GM12874 (cell line): ENCODE measurements around the gene APELA.

Source experiments
- CTCF ChIP-seq: IDR thresholded peaks from 2 replicates; pipeline ENCODE4 v1.5.1; 2011; ENCODE audit warnings: low read depth, mild to moderate bottlenecking, control low read depth, low read length, moderate library complexity; ENCODE audit not compliant: insufficient read depth

APELA gene

GRCh38 chr4:164926301-164926700, 49.3 kb downstream of the APELA start:
- TF ChIP-seq CTCF: no peak

- TF ChIP-seq CTCF: no peak
Observed at GRCh38 chr4:164930647-164931046, 53.7 kb downstream of the APELA start.

- no peak for TF ChIP-seq CTCF
Observed at GRCh38 chr4:164931551-164932324, 54.8 kb downstream of the APELA start.

- TF ChIP-seq CTCF: no peak
Observed at GRCh38 chr4:164933244-164933643, 56.3 kb downstream of the APELA start.

- peak; percentile 46 for TF ChIP-seq CTCF
Observed at GRCh38 chr4:164935363-164935762, 58.4 kb downstream of the APELA start.

GRCh38 chr4:164937576-164938270, 60.7 kb downstream of the APELA start:
- TF ChIP-seq CTCF: peak; percentile 71

- TF ChIP-seq CTCF: no peak
Observed at GRCh38 chr4:164943192-164943591, 66.2 kb downstream of the APELA start.
